Endothelial cell of umbilical vein (primary cell): Measurements from ENCODE around the gene SH3D19.

Source experiments
- EZH2 ChIP-seq: IDR thresholded peaks from 2 replicates; pipeline ENCODE4 v1.6.1; 2012; ENCODE audit warnings: borderline replicate concordance, low read depth, mild to moderate bottlenecking, moderate library complexity, low read length, inconsistent platforms; ENCODE audit not compliant: severe bottlenecking
- FOS ChIP-seq: IDR thresholded peaks from 2 replicates; pipeline ENCODE4 v1.6.1; 2011; ENCODE audit warnings: mild to moderate bottlenecking, low read length, moderate library complexity, borderline replicate concordance; ENCODE audit not compliant: insufficient read depth
- MAX ChIP-seq: IDR thresholded peaks from 2 replicates; pipeline ENCODE4 v1.6.1; 2011; ENCODE audit not compliant: insufficient read depth, insufficient read length
- POLR2A ChIP-seq: IDR thresholded peaks from 2 replicates; pipeline ENCODE4 v1.6.1; 2012; ENCODE audit warnings: low read depth, mild to moderate bottlenecking, control low read depth, low read length
- POLR2AphosphoS5 ChIP-seq: IDR thresholded peaks from 2 replicates; pipeline ENCODE4 v1.6.1; 2012; ENCODE audit warnings: low read depth, mild to moderate bottlenecking, control low read depth, low read length, moderate library complexity; ENCODE audit not compliant: insufficient read depth
- TF ChIP-seq, protein P1 (sequence below), 2 donors: IDR thresholded peaks; 1 replicate in 1 of 2; 2 replicates in 1 of 2; pipeline ENCODE4 v1.5.1; 2011; ENCODE audit warnings: low read length in 2 of 2, mild to moderate bottlenecking in 2 of 2, moderate library complexity in 2 of 2, control low read depth in 1 of 2, inconsistent platforms in 1 of 2, low read depth in 1 of 2; ENCODE audit not compliant: insufficient read depth in 1 of 2; ENCODE audit errors: extremely low read depth in 1 of 2

- TF ChIP-seq EZH2 = no peak
- TF ChIP-seq, protein P1, sequence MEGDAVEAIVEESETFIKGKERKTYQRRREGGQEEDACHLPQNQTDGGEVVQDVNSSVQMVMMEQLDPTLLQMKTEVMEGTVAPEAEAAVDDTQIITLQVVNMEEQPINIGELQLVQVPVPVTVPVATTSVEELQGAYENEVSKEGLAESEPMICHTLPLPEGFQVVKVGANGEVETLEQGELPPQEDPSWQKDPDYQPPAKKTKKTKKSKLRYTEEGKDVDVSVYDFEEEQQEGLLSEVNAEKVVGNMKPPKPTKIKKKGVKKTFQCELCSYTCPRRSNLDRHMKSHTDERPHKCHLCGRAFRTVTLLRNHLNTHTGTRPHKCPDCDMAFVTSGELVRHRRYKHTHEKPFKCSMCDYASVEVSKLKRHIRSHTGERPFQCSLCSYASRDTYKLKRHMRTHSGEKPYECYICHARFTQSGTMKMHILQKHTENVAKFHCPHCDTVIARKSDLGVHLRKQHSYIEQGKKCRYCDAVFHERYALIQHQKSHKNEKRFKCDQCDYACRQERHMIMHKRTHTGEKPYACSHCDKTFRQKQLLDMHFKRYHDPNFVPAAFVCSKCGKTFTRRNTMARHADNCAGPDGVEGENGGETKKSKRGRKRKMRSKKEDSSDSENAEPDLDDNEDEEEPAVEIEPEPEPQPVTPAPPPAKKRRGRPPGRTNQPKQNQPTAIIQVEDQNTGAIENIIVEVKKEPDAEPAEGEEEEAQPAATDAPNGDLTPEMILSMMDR (IDR thresholded peaks at IDR 0.05; ENCODE audit: extremely low read depth in 1 of 2, insufficient read depth in 1 of 2, low read depth in 1 of 2, low read length in 2 of 2) = no peak
- no peak for TF ChIP-seq POLR2A
- no peak for TF ChIP-seq MAX
- TF ChIP-seq POLR2AphosphoS5 = no peak
- peak; percentile 57 for TF ChIP-seq FOS
These were observed 33.9 kb downstream of the SH3D19 start for GRCh38 chr4:151291485-151291884.
